NCI-H2196 (cell line): ENCODE data around the gene ATXN7.

ENCODE experiments used
- DNase-seq: peaks from one replicate; lab custom pipeline; 2025; ENCODE audit not compliant: unreplicated experiment; lab: John Stamatoyannopoulos, UW

The ATXN7 gene

GRCh38 chr3:64011685-64012084 is 148.0 kb downstream of the ATXN7 start:
- DNase-seq = no peak

- no peak for DNase-seq
Observed at GRCh38 chr3:64016941-64017620, 153.4 kb downstream of the ATXN7 start.

DNA sequence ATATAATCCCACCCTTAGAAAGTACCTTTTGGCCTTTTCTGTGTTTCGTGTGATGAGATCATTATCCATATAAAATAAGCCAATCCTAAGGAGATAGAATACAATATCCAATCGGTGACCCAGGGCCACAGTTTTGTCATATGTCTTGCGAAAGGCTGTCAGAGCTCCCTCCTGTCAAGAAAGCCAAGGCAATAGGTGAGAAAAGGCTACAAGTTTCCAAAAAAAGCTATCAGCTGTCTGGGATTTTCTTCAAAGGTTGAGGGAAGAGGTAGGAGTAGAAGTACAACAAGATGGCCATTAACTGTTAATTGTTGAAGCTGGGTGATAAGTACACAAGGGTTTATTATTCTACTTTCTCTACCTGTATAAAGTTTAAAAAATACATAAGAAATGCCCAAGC is 155.6 kb downstream of the ATXN7 start:
- no peak for DNase-seq

GRCh38 chr3:64019879-64020278 is 156.2 kb downstream of the ATXN7 start:
- DNase-seq = no peak

DNA sequence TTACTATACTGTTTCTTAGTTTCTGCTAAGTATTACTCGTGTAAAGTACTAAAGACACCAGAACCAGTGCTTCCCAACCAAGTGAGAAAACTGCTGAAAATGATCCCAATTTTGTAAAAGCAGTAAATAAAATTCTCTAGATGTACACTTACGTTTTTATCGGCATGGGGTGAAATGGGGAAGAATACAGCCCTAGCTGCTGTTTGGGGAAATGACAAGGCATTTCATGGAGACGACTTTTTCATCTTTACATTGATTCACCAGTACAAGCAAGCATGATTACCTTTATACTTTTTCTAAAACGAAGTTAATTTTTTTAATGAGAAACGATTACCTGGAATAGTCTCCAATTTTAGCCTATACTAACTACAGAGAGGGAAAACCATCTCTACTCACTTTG is 158.3 kb downstream of the ATXN7 start:
- DNase-seq = no peak

DNA sequence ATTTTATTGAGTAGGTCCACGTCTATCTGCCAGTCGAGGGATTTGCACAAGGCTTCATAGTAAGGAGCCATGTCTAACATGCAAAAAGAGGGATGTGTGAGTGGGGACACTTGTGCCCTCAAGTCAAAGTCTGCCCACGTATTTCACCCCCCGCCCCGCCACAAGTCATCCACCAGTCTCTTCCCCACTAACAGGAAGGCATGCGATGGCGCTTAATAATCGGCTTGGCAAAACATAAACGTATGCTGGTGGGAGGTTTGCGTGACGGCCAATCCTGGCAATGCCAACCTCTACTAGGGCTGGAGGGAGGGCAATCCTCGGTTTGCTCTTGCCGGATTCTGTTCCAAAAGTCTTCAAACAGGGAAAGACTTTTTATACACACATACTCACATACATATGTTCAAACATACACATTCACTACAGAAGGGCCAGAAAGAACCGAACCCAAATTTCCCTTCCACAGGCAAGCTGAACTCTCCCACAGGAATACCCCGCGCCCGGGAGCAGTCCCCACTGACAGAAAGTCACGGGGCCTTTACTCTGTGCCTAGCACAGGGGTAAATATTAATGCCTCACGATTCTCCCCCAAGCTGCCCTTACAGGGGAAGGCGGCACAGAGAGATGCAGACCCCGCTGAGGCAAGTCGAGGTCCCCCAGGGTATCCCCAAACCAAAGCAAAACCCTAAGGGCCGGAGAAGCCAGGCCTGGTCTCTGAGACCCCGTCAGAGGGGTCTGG is 159.0 kb downstream of the ATXN7 start:
- DNase-seq = no peak

DNA sequence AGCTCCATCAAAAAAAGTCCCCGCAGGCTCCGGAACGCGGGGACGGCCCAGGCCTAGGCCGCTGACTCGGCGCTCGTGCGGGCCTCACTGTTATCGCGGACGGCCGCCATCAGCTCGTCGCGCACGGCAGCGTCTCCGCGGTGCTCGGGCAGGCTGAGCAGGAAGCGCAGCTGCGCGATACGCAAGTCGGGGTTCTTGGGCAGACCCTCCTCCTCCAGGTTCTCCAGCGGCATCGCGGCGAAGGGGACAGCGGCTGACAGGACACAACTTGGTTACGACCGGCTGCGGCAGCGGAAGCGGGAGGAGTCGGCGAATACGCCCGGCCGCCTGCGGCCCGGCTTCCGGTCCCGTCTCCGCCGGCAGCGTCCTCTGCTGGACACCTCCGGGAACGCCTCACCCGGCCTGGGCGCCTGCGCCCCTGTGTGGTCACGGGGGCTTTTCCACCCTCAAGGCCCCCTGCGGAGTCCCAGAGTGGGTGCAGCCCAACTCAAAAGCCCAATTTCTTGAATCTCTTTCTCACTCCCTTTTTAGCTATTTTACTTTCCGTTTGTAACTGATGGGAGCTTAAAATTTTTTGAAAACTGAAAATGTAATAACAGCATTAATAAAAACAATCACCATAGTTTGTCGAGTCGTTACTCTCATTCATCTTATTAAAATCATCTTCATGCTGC is 159.7 kb downstream of the ATXN7 start, which contains the start of gene PSMD6:
Gene PSMD6, minus strand, starts transcription at position 308 of the 674 bp plus-strand sequence. Its CDS starts 75 bp downstream, at position 233.
- DNase-seq = peak; percentile 75

DNA sequence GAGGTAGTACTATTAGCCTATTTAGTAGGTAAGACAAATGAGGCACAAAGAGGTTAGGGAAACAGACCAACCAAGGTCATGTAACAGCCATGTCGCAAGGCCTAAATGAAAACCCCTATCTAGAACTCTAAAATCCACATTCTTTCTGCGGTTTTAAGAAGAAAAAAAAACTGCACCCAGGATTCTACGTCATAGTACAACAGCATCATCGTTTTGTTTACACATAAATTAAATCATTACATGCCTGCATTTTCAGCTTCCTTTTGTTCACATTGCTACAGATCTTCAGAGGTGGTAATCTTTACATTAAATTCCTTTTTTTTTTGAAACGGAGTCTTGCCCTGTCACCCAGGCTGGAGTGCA is 160.2 kb downstream of the ATXN7 start:
- no peak for DNase-seq

GRCh38 chr3:64026346-64026745 is 162.7 kb downstream of the ATXN7 start:
- no peak for DNase-seq

DNA sequence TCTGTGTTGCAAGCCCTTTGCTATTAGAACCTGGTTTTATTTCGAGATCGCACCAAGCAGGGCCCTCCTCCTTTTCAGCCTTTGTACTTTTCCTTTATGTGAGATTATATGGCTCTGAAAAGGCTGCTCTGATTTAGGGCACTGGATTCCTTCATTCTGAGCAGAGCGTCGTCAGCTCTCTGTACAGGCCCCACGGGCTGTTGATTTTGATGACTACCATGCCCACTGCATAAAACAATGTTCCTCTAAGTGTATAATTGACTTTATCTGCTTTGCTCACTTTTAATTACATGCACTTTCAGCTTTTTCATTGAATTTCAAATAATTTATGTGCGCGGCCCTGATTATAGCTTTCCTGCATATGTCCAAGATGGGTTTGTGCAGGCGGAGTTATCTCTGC is 164.0 kb downstream of the ATXN7 start:
- DNase-seq = no peak

DNA sequence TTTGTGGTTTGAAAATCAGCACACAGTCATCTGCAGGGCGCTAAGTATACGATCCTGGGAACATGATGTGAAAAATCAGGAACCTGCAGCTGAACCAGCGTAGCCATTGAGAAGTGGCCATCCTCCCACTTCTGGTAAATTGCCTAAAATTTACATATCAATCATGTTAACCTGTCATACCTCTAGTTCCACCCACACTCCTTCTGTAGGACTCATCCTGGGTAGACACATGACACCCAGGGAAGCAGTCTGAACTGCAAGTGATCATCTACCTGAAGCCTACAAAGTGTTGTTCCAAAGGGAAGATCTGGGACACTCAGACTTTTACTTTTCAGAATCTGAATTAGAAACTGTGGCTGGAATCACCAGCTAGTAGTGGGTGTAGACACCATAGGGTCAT is 165.1 kb downstream of the ATXN7 start:
- no peak for DNase-seq

DNA sequence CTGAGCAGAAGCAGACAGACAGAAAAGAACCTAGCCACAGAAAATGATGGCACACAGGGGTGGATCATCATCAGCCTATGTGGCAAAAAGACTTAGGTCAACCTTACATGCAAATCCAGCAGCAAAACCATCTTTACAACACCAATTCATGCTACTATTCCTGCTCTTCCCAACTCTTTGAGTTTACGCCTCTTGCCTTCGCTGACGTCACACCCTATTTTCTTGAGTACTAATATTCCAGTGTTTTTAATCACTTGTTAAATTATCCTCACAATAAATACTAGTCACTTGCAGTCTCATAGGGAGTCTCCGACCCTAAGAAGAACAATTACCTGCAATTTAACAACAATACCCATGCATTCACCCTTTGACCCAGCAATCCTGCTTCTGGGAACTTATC is 165.6 kb downstream of the ATXN7 start:
- no peak for DNase-seq

GRCh38 chr3:64030741-64031140 is 167.1 kb downstream of the ATXN7 start:
- peak; percentile 54 for DNase-seq

GRCh38 chr3:64031540-64032508 is 168.2 kb downstream of the ATXN7 start:
- no peak for DNase-seq

DNA sequence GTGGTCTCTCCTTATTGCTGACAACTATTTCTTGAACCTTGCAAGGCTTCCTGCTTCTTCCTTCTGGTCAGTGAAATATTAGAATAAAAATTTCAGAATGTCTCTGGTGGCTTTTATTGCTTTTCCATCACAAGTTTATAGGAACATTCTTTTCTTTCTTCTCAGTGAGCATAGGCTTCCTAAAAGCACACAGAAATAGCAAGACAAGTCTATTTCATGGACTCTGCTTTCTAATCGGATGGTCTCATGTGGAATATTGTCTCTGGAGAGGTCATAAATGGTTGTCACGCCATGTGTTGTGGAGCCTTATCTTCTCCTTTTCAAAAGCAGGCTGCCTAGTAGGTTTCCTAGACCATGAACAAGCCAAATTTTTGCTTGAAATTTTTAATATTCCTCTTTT is 169.4 kb downstream of the ATXN7 start:
- no peak for DNase-seq

- no peak for DNase-seq
Observed at GRCh38 chr3:64037084-64037483, 173.4 kb downstream of the ATXN7 start.

- no peak for DNase-seq
Observed at GRCh38 chr3:64038253-64038767, 174.6 kb downstream of the ATXN7 start.

GRCh38 chr3:64039332-64039731 is 175.7 kb downstream of the ATXN7 start:
- DNase-seq = no peak

GRCh38 chr3:64039981-64040733 is 176.5 kb downstream of the ATXN7 start:
- DNase-seq = no peak

GRCh38 chr3:64042952-64043351 is 179.3 kb downstream of the ATXN7 start:
- DNase-seq = no peak
